GM18507 (cell line): ENCODE measurements around the gene OBSL1.
A peak's percentile ranks its signal among the peaks of the same experiment; 100 is the strongest.

Experiments used
- DNase-seq: peaks from one replicate; pipeline ENCODE4 v3.0.0; 2011; ENCODE audit warnings: low read depth; ENCODE audit not compliant: insufficient read length; ENCODE audit errors: extremely low spot score
- FAIRE-seq: peaks from 2 replicates; lab custom pipeline; 2011; peaks lifted over from hg19 to GRCh38; lab: Jason Lieb, UNC

OBSL1 gene

DNA sequence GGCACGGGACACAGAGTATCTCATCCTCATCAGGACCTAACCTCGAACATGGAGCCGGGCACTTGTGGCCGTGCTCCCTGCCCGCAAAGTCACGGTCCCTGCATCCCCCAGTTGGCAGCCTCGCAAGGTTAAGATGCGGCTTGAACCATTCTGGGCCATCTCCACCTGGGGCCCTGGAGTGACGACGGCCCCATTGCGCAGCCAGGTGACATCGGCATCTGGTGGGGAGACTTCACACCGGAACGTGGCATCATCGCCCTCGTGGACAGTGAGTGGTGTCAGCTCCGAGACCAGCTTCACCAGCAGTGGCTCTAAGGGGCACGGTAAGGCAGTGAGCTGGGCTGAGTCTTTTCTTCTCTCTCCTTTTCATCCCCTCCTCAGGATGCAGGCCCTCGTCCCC, 14.9 kb downstream of the OBSL1 start:
- FAIRE-seq: no peak
- DNase-seq: no peak

GRCh38 chr2:219555956-219556355, 15.4 kb downstream of the OBSL1 start:
- FAIRE-seq: no peak

DNA sequence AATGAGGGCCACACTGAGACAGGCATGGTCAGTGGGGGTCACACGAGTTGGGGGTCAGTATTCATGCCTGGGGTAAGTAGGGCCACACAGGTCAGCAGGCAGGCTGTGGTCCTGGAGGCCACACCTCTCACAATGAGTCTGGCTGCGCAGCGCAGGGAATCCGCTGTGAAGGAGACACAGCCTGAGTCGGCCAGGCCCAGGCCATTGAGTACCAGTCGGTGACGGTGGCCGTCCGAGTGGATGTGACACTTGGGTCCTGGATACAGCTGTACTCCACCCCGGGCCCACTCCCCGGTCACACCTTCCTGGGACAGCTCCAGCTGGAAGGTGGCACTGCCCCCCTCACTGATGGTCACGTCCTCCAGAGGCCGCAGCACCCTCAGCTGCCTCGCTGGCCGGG, 17.0 kb downstream of the OBSL1 start:
- no peak for FAIRE-seq
- no peak for DNase-seq

More at GRCh38 chr2:219555956-219556355, 15.4 kb downstream of the OBSL1 start:
- no peak for DNase-seq

GRCh38 chr2:219553463-219553963, 17.8 kb downstream of the OBSL1 start:
- DNase-seq (no peak), FAIRE-seq (no peak)

DNA sequence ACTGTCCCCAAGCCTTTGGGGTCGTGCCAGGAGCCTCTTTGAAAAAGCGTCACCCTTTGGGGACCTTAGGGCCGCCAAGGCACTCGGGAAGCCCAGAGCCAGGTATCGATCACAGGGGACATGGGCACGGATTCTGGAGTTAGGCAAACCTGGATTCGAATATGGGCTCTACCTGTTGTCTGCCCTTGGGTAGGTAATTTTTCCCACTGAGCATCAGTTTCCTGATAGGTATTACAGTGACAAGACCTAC, 18.2 kb downstream of the OBSL1 start:
- DNase-seq (no peak), FAIRE-seq (no peak)

DNA sequence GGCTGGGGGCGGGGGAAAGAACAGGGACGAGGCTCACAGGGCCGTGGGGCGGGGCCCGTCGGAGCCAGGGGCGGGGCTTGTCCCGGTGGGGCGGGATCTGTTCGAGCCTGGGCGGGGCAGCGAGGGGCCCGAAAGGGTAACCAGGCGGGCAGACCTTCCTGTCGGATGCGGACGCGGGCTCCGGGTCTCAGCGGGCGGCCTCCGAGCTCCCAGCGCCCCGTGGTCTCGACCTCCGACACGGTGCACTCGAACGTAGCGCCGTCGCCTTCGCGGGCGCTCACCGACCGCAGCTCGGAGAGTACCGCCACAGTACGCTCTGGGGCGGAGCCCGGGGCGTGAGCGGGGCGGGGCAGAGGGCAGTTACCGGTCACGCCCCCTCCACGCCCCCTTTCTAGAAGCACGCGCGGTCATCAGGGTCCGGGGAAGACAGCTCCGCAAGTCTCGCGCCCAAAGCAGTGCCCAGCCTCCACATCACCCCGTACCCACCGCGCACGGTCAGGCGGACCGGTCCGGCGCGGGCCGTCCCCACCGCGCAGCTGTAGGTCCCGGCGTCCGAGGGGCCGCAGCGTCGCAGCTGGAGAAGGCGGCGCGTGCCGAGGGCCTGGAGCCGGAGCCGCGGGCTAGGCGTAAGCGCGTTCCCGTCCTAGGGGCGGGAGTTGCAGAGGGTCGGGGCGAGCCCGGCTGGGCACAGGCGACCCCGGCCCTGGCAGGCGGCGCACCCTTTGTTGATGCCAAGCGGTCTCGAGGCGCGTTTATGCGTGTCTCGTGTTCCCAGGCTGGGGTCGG, 18.8 kb downstream of the OBSL1 start:
- peak; percentile 71 for DNase-seq
- FAIRE-seq: peak; percentile 29

- FAIRE-seq (no peak), DNase-seq (no peak)
Observed at GRCh38 chr2:219551441-219552381, 19.6 kb downstream of the OBSL1 start.

GRCh38 chr2:219549619-219550018, 21.7 kb downstream of the OBSL1 start:
- FAIRE-seq (no peak), DNase-seq (no peak)

- DNase-seq (no peak), FAIRE-seq (no peak)
Observed at GRCh38 chr2:219548990-219549389, 22.3 kb downstream of the OBSL1 start.

GRCh38 chr2:219547621-219548020, 23.7 kb downstream of the OBSL1 start:
- no peak for DNase-seq
- FAIRE-seq: no peak

DNA sequence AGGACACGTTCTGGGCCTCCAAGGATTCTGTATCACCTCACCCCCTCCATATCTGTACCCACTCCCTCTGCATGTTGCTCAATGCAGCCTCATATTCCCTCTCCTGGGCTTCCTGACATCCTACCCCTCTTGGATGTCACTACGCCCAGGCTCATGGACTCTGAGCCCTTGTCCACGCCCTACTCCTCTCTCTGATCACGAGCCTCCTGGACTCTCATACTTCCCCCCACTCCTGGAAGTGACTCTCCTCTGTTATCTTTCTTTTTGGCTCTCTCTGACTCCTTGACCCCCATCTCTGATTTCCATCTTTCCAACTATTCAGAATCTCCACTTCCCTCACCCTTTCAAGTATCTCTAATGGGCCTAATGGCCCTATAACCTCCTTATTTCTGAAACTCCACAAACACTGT, 25.4 kb downstream of the OBSL1 start:
- FAIRE-seq (no peak), DNase-seq (no peak)

DNA sequence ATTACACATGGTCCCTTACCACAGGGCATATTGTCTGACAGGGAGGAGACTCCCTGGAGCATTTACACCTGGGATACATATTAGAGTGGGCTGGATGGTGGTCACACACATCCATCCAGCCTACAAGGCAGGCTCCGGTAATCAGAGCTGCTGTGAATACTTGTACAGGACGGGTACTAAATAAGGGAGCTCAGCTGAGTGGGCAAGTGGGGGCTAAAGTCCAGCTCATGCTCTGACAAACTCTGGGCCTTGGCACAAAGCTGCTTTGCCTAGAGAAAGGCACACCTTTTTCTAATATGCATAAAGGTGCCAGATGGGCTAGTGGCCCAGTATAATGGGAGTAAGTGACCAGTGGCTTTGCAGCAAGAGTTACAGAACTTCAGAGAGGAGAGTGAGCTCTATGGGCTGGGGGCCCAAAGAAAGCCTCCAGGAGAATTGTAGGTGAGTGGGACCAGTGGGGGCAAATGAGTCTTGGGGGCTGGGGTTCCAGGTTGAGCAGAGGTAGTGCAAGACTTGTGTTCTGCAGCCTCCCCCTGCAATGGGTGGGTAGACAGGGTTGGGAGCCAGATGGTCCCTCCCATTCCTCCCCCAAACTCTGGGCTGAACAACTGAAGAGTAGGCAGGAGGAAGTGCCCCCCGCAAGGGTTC, 25.9 kb downstream of the OBSL1 start:
- DNase-seq (no peak), FAIRE-seq (no peak)

DNA sequence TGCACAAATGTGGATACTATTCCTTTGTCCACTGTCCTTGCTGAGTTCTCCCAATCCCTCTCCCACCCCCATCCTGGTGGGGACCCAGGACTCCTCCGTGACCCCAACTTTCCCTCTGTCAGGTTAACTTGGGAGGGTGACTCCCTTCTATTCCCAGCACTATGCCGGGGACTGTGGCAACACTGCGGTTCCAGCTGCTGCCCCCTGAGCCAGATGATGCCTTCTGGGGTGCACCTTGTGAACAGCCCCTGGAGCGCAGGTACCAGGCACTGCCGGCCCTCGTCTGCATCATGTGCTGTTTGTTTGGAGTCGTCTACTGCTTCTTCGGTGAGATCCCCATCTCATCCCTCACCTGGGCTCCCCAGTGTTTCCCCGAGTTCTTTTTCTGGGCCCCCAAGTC, 26.8 kb downstream of the OBSL1 start:
- DNase-seq (no peak), FAIRE-seq (no peak)

GRCh38 chr2:219543596-219544358, 27.6 kb downstream of the OBSL1 start, which contains the start of the genes CHPF and TMEM198:
Gene CHPF, minus strand, starts transcription at chr2:219543809. Its CDS starts 271 bp downstream, at chr2:219543538.
Gene TMEM198, plus strand, starts transcription at chr2:219544028. Its CDS starts 700 bp downstream, at chr2:219544728.
- DNase-seq: peak; percentile 98
- FAIRE-seq: peak; percentile 96

DNA sequence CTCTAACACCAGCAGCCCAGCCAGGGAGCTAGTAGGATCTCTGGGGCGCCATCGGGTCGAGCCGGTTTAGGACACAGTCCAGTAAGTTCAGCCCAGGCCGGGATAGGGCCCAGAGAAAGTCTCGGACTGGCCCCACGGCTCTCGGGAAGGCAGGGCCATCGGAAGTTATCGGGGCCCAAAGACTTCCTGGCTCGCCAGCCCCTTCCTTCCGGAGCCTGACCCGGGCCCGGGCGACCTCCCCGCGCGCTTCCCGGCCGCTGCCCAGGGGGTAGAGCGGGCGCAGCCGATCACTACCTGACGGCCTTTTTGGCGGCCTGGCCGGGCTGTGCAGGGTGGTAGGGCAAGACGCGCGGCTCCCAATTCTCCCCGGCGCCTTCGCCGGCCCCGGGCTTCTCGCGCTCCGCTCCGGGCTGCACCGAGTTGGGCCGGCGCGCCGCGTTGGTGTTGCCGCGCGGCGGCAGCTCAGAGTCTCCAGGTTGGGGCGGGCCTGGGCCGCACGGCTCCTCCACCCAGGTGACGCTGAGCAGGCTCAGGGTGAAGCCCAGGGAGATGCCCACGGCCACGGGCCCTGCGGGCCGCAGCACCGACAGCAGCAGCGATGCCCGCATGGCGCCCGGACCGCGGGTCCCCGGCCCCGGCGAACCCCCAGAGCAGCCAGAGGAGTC, 28.3 kb downstream of the OBSL1 start:
- no peak for FAIRE-seq
- DNase-seq: no peak

- DNase-seq (peak; percentile 69), FAIRE-seq (peak; percentile 86)
Observed at GRCh38 chr2:219541611-219542180, 29.6 kb downstream of the OBSL1 start.

GRCh38 chr2:219540784-219541504, 30.4 kb downstream of the OBSL1 start:
- FAIRE-seq: no peak
- no peak for DNase-seq
